ENCODE measurements around the gene MCC. TPM values are rescaled to one million over a fixed set of nuclear protein-coding genes. Genes with fewer than 3 reads are reported as not detected.

MCC gene
- total and polyA plus RNA-seq, 5 experiments from 2014 or later = 1.2 to 4.6 (median 2.0) TPM

DNA sequence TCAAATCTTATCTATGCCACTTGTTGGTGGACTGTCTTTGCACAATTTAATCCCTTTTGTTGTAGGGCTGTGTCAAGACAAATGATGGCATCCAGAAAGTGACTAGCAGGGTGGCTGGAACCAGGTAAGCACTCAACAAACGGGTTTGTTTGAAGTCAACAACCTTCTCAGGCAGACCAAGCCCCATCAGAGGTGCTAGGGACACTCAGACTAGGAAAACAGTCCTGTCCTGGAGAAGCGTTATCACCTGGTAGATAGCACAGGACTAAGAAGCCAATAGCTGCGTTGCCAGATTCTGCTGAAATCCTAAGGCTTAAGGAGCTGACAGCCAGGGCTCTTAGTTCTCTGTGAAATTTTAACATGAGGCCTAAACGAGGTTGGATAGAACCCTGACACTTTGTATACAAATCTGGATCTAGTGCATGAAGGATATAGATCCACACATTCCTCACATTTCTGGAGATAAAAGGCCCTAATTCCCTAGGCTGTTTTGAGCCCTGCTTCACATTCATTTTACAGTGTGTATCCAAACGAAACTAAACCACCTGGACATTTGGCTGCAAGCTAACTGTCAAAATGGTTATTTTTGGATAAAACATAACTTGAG lies 331.9 kb downstream of the MCC start:
- no peak overlapping the region for H3K4me3 Mint-ChIP-seq
- DNase-seq (no peak), ATAC-seq (no peak)
- peaks cover 0 to 7% (median 0%) of the 10 kb centered on the region in 3 donors for H3K36me3 Mint-ChIP-seq
- no peaks in the 10 kb centered on the region for H3K27me3 Mint-ChIP-seq
- peaks cover 0 to 6% (median 0%) of the 10 kb centered on the region in 4 donors for H3K4me1 Mint-ChIP-seq
- H3K27ac Mint-ChIP-seq = no peak overlapping the region
- POLR2A ChIA-PET = no interaction called here
- H3K9me3 Mint-ChIP-seq = no peaks in the 10 kb centered on the region

DNA sequence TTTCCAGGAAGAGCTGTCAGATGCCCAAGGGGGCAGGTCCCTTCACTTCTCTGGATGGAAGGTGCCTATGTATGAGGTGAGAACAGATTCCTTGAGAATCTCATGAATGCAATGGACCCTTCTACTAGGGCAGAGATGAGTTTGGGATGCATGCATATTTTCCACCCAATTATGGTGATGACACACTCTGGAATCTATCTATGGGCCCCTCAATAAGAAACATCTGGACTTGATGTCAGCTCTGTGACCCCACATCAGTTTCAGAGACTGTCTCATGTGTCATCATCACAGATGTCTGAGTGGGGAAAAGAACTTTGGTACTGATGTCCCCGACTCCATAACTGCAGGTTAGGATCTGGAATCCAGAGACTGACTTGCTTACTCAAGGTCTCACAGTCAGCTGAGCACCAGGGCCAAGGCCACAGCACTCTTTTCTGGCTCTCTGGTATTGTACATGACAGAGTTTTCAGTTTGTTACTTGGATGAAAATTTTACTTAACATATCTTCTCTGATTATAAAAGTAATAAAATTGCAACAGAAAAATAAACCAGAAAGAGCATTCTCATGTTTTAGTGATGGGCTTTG lies 334.6 kb downstream of the MCC start:
- ATAC-seq (no peak), DNase-seq (no peak)
- Mint-ChIP-seq H3K4me1 (peaks cover 0 to 9% (median 0%) of the 10 kb centered on the region in 4 donors), H3K4me3 (no peak overlapping the region), H3K27ac (peak overlapping the region in 1 of 10 donors; percentile 45), H3K36me3 (peaks cover 0 to 11% (median 7%) of the 10 kb centered on the region in 3 donors), H3K9me3 (no peaks in the 10 kb centered on the region), H3K27me3 (peaks cover 0 to 1% (median 0%) of the 10 kb centered on the region in 5 donors)
- POLR2A ChIA-PET = no interaction called here

DNA sequence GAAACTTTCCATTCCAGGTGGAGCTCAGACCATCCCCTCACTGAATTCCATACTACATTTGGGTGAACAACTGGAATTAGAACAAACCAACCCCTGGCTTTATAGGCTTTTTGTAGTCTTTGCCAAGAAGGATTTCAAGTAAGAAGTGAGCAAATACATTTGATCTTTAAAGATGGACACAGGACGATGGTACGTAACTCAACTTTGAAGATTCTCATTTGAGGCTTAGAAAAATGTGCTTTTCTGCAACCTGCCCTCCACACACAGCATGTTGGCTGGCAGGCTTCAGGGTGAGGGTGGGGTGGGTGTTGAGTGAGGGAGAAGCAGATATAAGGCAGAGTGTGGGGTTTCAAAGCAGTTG lies 335.9 kb downstream of the MCC start:
- no peak for DNase-seq

DNA sequence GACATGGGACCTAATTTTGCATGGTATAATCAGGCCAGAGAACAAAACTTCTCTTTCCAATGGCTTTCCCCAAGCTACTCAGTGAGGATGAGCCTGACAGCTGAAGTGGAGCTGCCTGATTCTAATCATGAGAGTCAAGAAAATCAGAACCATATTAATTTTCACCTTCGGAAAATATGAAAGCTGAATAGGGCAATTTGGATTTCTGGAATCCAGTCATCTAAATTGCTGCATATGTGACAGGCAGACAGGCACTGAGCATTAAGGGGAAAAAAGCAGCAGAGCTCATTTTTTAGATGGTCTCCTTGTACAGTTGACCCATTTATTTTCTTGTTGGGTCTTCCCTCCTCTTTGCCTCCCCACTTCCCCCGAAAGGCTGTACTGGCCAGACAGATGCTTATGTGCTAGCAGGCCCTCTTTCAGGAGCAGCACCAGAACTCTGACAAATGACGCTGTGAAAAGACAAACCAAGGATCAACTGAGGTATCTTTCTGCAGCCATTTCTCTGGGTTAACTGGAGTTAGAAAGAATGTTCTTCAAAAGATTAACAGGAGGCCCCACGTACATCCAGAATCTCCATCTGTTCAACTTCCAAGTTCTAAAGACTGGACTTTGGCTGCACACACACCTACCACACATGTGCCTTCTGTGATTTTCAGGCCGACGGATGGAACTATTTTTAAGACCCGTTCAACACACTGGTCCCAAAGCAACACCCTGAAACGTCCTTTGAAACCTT lies 336.4 kb downstream of the MCC start:
- Mint-ChIP-seq H3K9me3 (no peaks in the 10 kb centered on the region), H3K4me3 (no peak overlapping the region), H3K27me3 (peaks cover 0 to 1% (median 0%) of the 10 kb centered on the region in 5 donors), H3K36me3 (peaks cover 0 to 21% (median 0%) of the 10 kb centered on the region in 3 donors), H3K4me1 (peaks cover 0 to 11% (median 0%) of the 10 kb centered on the region in 4 donors), H3K27ac (peak overlapping the region in 1 of 10 donors; percentile 56)
- DNase-seq (no peak), ATAC-seq (no peak)
- POLR2A ChIA-PET = no interaction called here

More for the DNA sequence above, 335.9 kb downstream of the MCC start:
- no peaks in the 10 kb centered on the region for H3K9me3 Mint-ChIP-seq
- H3K27me3 Mint-ChIP-seq = peaks cover 0 to 1% (median 0%) of the 10 kb centered on the region in 5 donors
- H3K36me3 Mint-ChIP-seq = peaks cover 0 to 21% (median 4%) of the 10 kb centered on the region in 3 donors
- no peak for ATAC-seq
- no peak overlapping the region for H3K4me3 Mint-ChIP-seq
- POLR2A ChIA-PET = no interaction called here
- H3K27ac Mint-ChIP-seq = no peak overlapping the region
- H3K4me1 Mint-ChIP-seq = peaks cover 0 to 11% (median 0%) of the 10 kb centered on the region in 4 donors

- POLR2A ChIA-PET = no interaction called here
- peaks cover 0 to 13% (median 3%) of the 10 kb centered on the region in 4 donors for H3K4me1 Mint-ChIP-seq
- H3K36me3 Mint-ChIP-seq = peaks cover 0 to 21% (median 0%) of the 10 kb centered on the region in 3 donors
- ATAC-seq (no peak), DNase-seq (no peak)
- H3K27ac Mint-ChIP-seq = peak overlapping the region in 1 of 10 donors; percentile 2
- no peaks in the 10 kb centered on the region for H3K9me3 Mint-ChIP-seq
- H3K27me3 Mint-ChIP-seq = peaks cover 0 to 1% (median 0%) of the 10 kb centered on the region in 5 donors
- H3K4me3 Mint-ChIP-seq = no peak overlapping the region
Observed at GRCh38 chr5:113150821-113151220, 337.4 kb downstream of the MCC start.

GRCh38 chr5:113150221-113150620 lies 338.0 kb downstream of the MCC start:
- Mint-ChIP-seq H3K27ac (peak overlapping the region in 2 of 10 donors; percentile 2), H3K4me3 (no peak overlapping the region), H3K9me3 (no peaks in the 10 kb centered on the region), H3K36me3 (peaks cover 0 to 21% (median 0%) of the 10 kb centered on the region in 3 donors), H3K27me3 (peaks cover 0 to 2% (median 0%) of the 10 kb centered on the region in 5 donors), H3K4me1 (peaks cover 0 to 14% (median 3%) of the 10 kb centered on the region in 4 donors)
- POLR2A ChIA-PET = no interaction called here
- no peak for ATAC-seq
- no peak for DNase-seq

- POLR2A ChIA-PET = no interaction called here
- H3K9me3 Mint-ChIP-seq = no peaks in the 10 kb centered on the region
- no peak for DNase-seq
- peaks cover 0 to 3% (median 0%) of the 10 kb centered on the region in 5 donors for H3K27me3 Mint-ChIP-seq
- H3K4me3 Mint-ChIP-seq = no peak overlapping the region
- H3K36me3 Mint-ChIP-seq = peaks cover 0 to 26% (median 2%) of the 10 kb centered on the region in 3 donors
- ATAC-seq = no peak
- no peak overlapping the region for H3K27ac Mint-ChIP-seq
- H3K4me1 Mint-ChIP-seq = peaks cover 0 to 12% (median 3%) of the 10 kb centered on the region in 4 donors
Observed at GRCh38 chr5:113147537-113147936, 340.7 kb downstream of the MCC start.

GRCh38 chr5:113147101-113147508 lies 341.1 kb downstream of the MCC start:
- Mint-ChIP-seq H3K9me3 (no peaks in the 10 kb centered on the region), H3K27me3 (peaks cover 0 to 3% (median 0%) of the 10 kb centered on the region in 5 donors), H3K27ac (no peak overlapping the region), H3K4me1 (peaks cover 0 to 12% (median 3%) of the 10 kb centered on the region in 4 donors), H3K4me3 (no peak overlapping the region), H3K36me3 (peaks cover 0 to 30% (median 6%) of the 10 kb centered on the region in 3 donors)
- POLR2A ChIA-PET = no interaction called here
- DNase-seq = no peak
- ATAC-seq = no peak

DNA sequence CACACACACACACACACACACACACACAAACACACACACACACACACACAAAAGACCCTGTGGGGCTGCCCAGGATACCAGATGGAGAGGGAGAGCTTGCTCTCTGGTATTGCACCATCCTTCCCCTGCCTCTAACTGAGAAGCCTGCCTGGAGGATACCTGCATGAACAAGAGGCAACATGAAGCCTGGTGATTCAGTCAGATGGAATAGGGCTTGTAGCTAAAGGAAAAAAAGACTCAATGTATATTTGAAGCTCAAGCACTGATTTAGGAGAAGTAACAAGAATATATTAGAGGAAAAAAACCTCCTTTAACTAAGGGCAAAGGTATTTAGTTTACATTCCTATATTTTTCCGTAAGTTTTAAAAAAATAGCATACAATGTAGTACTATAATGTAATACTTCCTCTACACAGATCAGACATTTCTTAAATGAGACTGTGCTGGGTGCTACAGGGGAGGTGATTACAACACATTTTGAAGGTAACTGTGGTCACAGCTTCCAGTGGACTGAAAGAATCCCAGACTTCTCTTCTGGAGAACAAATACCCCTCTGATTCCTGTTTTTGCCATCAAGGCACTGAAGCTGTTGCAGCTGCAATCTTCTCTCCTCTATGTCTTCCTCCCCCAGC lies 342.4 kb downstream of the MCC start:
- H3K36me3 Mint-ChIP-seq = peaks cover 0 to 41% (median 7%) of the 10 kb centered on the region in 3 donors
- DNase-seq (no peak), ATAC-seq (no peak)
- peaks cover 0 to 4% (median 0%) of the 10 kb centered on the region in 5 donors for H3K27me3 Mint-ChIP-seq
- peaks cover 0 to 12% (median 3%) of the 10 kb centered on the region in 4 donors for H3K4me1 Mint-ChIP-seq
- H3K9me3 Mint-ChIP-seq = no peaks in the 10 kb centered on the region
- no peak overlapping the region for H3K4me3 Mint-ChIP-seq
- H3K27ac Mint-ChIP-seq = peak overlapping the region in 1 of 10 donors; percentile 64
- POLR2A ChIA-PET = no interaction called here

DNA sequence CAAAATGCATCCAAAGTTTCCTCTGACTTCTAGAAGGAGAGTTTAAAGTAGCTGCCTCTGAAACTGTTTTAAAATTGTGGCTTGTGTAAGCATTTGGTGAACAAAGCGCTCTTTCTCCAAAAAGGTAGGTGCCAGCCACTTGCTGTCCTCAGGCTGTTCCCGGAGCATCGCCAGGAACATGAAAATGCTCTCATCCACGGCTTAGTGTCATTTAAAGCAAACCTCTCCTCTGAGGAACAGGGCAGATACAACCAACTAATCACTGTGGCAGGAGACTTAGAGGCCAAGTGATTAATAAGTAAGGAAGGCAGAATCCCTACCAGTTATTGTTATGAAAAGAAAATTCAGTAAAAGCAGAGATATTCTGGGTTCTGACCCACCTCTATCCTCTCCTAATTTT lies 346.1 kb downstream of the MCC start:
- Mint-ChIP-seq H3K27ac (no peak overlapping the region), H3K4me1 (peaks cover 0 to 9% (median 3%) of the 10 kb centered on the region in 4 donors), H3K36me3 (peaks cover 0 to 28% (median 7%) of the 10 kb centered on the region in 3 donors), H3K9me3 (no peaks in the 10 kb centered on the region), H3K27me3 (peaks cover 0 to 4% (median 0%) of the 10 kb centered on the region in 5 donors), H3K4me3 (no peak overlapping the region)
- POLR2A ChIA-PET = no interaction called here
- ATAC-seq (no peak), DNase-seq (no peak)

DNA sequence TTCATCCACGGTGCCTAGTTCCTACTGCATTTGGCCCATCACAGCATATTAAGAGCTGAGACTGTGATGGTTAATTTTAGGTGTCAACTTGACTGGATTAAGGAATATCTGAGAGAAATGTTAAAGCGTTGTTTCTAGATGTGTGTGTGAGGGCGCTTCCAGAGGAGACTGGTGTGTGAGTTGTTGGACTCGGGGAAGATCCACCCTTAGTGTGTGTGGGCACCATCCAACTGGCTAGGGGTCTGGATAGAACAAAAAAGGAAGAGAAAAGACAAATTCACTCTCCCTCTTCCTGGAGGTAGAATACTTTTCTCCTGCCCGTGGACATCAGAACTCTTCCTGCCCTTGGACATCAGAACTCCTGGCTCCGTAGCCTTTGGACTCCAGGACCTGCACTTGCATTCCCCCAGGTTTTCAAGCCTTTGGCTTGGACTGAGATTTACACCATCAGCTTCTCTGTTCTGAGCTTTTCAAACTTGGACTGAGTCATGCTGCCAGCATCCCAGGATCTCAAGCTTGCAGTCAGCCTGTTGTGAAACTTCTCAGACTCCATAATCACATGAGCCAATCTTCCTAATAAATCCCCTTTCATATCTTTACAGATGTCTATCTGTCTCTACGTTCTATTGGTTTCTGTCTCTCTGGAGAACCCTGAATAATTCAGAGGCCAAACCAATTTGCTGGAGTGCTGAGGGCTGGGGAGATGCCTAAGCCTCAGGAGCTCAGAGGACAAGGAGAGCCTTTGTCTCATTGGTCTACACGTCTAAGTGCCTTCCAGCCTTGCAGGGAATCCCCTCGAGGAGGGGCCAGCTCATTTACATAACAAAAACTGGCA lies 347.2 kb downstream of the MCC start:
- ATAC-seq (no peak), DNase-seq (no peak)
- H3K4me1 Mint-ChIP-seq = peaks cover 0 to 9% (median under 1%) of the 10 kb centered on the region in 4 donors
- H3K9me3 Mint-ChIP-seq = no peaks in the 10 kb centered on the region
- no peak overlapping the region for H3K27ac Mint-ChIP-seq
- H3K4me3 Mint-ChIP-seq = no peak overlapping the region
- POLR2A ChIA-PET = no interaction called here
- peaks cover 0 to 4% (median 0%) of the 10 kb centered on the region in 5 donors for H3K27me3 Mint-ChIP-seq
- H3K36me3 Mint-ChIP-seq = peaks cover 0 to 28% (median 7%) of the 10 kb centered on the region in 3 donors
